ENCODE results near the gene CCT3. TPM values are rescaled to one million over a fixed set of nuclear protein-coding genes. Genes with fewer than 3 reads are reported as not detected.

CCT3 gene
- total RNA-seq, 1 experiment from 2014 or later, result 619 TPM

DNA sequence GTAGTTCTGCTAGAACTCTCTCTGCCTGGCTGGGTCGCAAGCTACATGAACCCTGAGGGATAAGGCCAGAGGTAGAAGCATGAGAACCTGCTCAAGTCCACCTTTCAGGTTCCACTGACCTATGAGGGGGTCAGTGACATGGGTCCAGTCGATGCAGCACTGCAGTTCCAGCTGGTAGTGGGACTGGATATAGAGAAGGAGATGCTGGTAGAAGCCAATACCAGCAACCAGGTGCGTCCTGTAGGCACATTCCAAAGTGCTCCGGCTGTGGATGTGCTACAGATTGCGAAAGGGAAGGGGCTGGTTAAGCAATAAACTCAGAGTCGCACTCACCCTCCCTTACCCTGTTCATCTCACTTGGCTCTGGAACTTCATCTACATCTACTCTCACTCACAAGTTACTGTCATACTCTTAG, 61.1 kb downstream of the CCT3 start:
- H3K9me2 ChIP-seq (ENCODE audit: insufficient read depth), result no peaks in the 10 kb centered on the region
- H3K4me1 ChIP-seq (ENCODE audit: control insufficient read depth in 1 of 2, insufficient read depth in 2 of 2, low read length in 2 of 2), result peaks cover 11 to 13% of the 10 kb centered on the region in 2 experiments
- peaks cover 10% of the 10 kb centered on the region; the same call in 1 of the 2 replicates for H4K20me1 ChIP-seq (ENCODE audit: insufficient read depth)
- no peak for DNase-seq (ENCODE audit: low read depth, low spot score)
- ChIA-PET POLR2A (no interaction called here), RAD21 (ENCODE audit: low non-redundant PET in 1 of 2, low total read pairs in 2 of 2, uncharacterized antibody in 2 of 2, unreplicated experiment in 2 of 2) (no interaction called here), CTCF (no interaction called here)
- H3K4me2 ChIP-seq (ENCODE audit: low read length), result no peak overlapping the region
- intact Hi-C loops (cut with micrococcal nuclease), result no loop called here
- H3K27me3 ChIP-seq (ENCODE audit: insufficient read depth, low read length), result no peaks in the 10 kb centered on the region
- ATAC-seq, result no peak
- no peak overlapping the region for H3K4me3 ChIP-seq (replicated peaks in 1 of 2; ENCODE audit: low read depth in 1 of 2, low read length in 2 of 2)
- TF ChIP-seq CEBPB (IDR thresholded peaks at IDR 0.05; ENCODE audit: low read depth) (no peak), JUND (IDR thresholded peaks at IDR 0.05) (no peak), YY1 (IDR thresholded peaks at IDR 0.05; ENCODE audit: extremely low read depth, insufficient replicate concordance, low read depth, low read length) (no peak), TCF7L2 (IDR thresholded peaks at IDR 0.05; ENCODE audit: borderline replicate concordance, extremely low read depth, insufficient read depth, insufficient read length) (no peak), EGR1 (IDR thresholded peaks at IDR 0.05; ENCODE audit: low read depth) (no peak)
- TF ChIP-seq, protein P1, sequence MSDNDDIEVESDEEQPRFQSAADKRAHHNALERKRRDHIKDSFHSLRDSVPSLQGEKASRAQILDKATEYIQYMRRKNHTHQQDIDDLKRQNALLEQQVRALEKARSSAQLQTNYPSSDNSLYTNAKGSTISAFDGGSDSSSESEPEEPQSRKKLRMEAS (IDR thresholded peaks at IDR 0.05), result no peak
- TF ChIP-seq, protein P2, sequence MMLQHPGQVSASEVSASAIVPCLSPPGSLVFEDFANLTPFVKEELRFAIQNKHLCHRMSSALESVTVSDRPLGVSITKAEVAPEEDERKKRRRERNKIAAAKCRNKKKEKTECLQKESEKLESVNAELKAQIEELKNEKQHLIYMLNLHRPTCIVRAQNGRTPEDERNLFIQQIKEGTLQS (IDR thresholded peaks at IDR 0.05), result no peak
- peaks cover 46% of the 10 kb centered on the region for H3K79me2 ChIP-seq (ENCODE audit: insufficient read depth, low read length)
- H3K36me3 ChIP-seq (ENCODE audit: control insufficient read depth in 1 of 2, insufficient read depth in 2 of 2, low read length in 2 of 2), result peaks cover 65 to 78% of the 10 kb centered on the region in 2 experiments
- no peaks in the 10 kb centered on the region for H3K9me3 ChIP-seq (ENCODE audit: control insufficient read depth in 1 of 2, insufficient read depth in 1 of 2, low read depth in 1 of 2, low read length in 2 of 2)
- no TSS peak for BruUV-seq (replicated peaks)
- H2AFZ ChIP-seq (ENCODE audit: low read depth, low read length, poor library complexity, severe bottlenecking), result no peak overlapping the region
- no peak overlapping the region for H3K9ac ChIP-seq (ENCODE audit: low read length)
- H3K27ac ChIP-seq (ENCODE audit: low read depth, low read length), result no peak overlapping the region

DNA sequence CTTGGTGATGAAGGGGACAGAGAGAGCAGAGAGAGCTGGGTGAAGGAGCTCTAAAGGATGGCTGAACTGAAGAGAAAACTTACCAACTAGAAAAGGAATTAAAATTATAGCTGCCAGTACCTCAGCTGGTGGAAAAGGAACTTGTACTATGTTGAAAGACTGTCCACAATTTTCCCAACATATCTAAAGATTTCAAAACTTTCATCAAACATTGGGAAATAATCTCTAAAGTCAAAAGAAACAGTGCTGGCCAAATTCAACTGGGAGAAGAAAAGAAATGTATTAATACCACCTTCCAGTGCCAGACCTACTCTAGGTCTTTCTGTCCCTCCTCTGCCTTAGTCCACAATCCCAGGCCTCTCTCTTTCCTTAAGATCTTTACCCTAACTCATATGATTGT, 61.6 kb downstream of the CCT3 start:
- H3K9me3 ChIP-seq (ENCODE audit: control insufficient read depth in 1 of 2, insufficient read depth in 1 of 2, low read depth in 1 of 2, low read length in 2 of 2), result no peaks in the 10 kb centered on the region
- H3K27me3 ChIP-seq (ENCODE audit: insufficient read depth, low read length), result no peaks in the 10 kb centered on the region
- H3K79me2 ChIP-seq (ENCODE audit: insufficient read depth, low read length), result peaks cover 42% of the 10 kb centered on the region
- DNase-seq (ENCODE audit: low read depth, low spot score) (no peak), ATAC-seq (no peak)
- H3K4me3 ChIP-seq (replicated peaks in 1 of 2; ENCODE audit: low read depth in 1 of 2, low read length in 2 of 2), result no peak overlapping the region
- H3K9ac ChIP-seq (ENCODE audit: low read length), result no peak overlapping the region
- intact Hi-C loops (cut with micrococcal nuclease), result no loop called here
- H3K4me1 ChIP-seq (ENCODE audit: control insufficient read depth in 1 of 2, insufficient read depth in 2 of 2, low read length in 2 of 2), result peaks cover 10 to 11% of the 10 kb centered on the region in 2 experiments
- CTCF ChIA-PET, result no interaction called here
- RAD21 ChIA-PET (ENCODE audit: low non-redundant PET in 1 of 2, low total read pairs in 2 of 2, uncharacterized antibody in 2 of 2, unreplicated experiment in 2 of 2), result no interaction called here
- H3K27ac ChIP-seq (ENCODE audit: low read depth, low read length), result no peak overlapping the region
- H3K4me2 ChIP-seq (ENCODE audit: low read length), result no peak overlapping the region
- no TSS peak for BruUV-seq (replicated peaks)
- peaks cover 65 to 82% of the 10 kb centered on the region in 2 experiments for H3K36me3 ChIP-seq (ENCODE audit: control insufficient read depth in 1 of 2, insufficient read depth in 2 of 2, low read length in 2 of 2)
- no peaks in the 10 kb centered on the region for H3K9me2 ChIP-seq (ENCODE audit: insufficient read depth)
- POLR2A ChIA-PET, result no interaction called here
- TF ChIP-seq POLR2A (IDR thresholded peaks at IDR 0.05; ENCODE audit: borderline replicate concordance, extremely low read depth, insufficient read depth, insufficient read length), result no peak
- H2AFZ ChIP-seq (ENCODE audit: low read depth, low read length, poor library complexity, severe bottlenecking), result no peak overlapping the region
- peaks cover 8% of the 10 kb centered on the region; the same call in 1 of the 2 replicates for H4K20me1 ChIP-seq (ENCODE audit: insufficient read depth)

All from HCT116 (cell line).